AG20443 (cell line): ENCODE data around the gene NPIPB13.
"Not testable (repeated sequence)": the region's sequence is repeated elsewhere in the genome, so short reads cannot be mapped to it uniquely, and the experiment has no call there.

Source experiments
- DNase-seq: peaks from one replicate; pipeline ENCODE4 v3.0.0; 2012; ENCODE audit warnings: low spot score, mixed read lengths

NPIPB13 gene

DNA sequence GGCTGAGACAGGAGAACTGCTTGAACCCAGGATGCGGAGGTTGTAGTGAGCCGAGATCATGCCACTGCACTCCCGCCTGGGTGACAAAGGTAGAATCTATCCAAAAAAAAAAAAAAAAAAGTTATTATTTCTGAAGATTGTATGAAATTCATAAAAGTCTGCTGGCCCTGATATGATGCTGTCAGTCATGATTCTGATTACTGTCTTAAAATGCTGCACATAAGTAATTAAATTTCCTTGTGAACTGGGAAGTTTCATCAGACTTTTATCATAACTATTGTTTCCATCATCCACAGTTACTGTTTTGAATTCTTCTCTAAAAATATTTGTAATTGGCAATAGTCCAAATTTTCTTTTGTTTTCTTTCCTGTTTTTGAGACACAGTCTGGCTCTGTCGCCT is at the start of gene NPIPB13:
NPIPB13 (minus strand) TSS at position 101 of the 400 bp plus-strand sequence. CDS start 2,906 bp downstream, outside the sequence.
- not testable (repeated sequence) for DNase-seq

DNA sequence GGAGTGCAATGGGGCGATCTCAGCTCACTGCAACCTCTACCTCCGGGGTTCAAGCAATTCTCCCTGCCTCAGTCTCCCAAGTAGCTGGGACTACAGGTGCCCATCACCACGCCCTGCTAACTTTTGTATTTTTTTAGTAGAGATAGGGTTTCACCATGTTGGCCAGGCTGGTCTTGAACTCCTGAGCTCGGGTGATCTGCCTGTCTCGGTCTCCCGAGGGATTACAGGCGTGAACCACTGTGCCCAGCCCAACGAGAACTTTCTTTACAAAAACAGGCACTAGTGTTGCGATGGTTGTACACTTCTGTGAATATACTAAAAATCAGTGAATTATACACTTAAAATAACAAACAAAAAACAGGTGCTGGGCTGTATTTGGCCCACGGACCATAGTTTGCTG is 34.1 kb upstream of the NPIPB13 start:
- not testable (repeated sequence) for DNase-seq

DNA sequence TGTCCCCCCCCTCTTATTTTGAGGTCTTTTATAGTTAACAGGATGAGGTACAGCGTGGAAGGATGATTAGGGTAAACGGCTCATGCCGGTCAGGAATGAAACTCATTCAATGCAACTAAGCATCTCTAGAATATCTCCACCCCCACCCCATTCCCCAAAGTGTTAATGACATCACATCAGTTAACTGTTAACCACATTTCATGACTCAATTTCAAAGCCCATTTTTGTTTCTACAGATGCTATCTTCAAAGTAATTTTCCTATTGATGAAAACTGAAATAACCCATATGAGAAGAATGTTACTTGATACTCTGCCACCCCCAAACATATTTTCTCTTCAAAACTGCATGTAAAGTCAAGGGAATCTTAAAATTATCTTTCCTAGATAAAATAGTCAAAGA is 30.2 kb upstream of the NPIPB13 start:
- not testable (repeated sequence) for DNase-seq

DNA sequence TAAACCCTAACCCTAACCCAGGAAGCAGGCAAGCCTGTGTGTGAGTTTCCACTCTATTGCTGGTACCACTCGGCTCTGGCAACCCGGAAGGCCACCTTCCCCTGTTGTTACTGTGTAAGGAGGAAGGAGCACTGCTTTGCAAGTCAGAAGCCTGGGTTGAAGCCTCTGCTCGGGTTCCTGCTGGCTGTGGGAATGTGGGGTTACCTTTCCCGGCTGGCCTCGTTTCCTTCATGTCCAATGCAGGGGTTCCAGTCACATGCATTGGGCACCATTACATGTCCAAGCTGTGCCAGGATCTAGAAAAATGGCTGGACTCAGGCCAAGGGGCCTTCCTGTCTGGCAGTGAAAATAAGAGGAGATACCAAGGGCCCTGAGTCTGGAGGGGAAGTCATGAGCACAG is 31.2 kb downstream of the NPIPB13 start:
- not testable (repeated sequence) for DNase-seq

DNA sequence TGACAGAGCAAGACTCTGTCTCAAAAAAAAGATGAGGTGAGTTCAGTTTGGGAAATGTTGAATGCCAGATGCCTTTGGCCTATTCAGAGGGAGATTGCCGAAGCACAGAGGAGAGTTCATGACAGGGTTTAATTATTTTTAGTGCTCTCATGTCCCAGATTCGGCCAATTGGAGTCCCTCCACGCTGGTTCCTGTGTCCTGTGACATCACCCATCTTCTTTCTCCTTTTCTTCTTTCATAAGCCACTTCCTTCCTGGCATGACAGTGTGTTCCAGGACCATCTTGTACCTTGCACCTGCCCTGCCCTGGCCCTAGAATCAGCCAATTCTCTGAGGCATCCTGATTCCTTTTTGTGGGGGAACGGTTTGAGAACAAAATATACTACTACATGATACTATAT is 36.9 kb downstream of the NPIPB13 start:
- not testable (repeated sequence) for DNase-seq

DNA sequence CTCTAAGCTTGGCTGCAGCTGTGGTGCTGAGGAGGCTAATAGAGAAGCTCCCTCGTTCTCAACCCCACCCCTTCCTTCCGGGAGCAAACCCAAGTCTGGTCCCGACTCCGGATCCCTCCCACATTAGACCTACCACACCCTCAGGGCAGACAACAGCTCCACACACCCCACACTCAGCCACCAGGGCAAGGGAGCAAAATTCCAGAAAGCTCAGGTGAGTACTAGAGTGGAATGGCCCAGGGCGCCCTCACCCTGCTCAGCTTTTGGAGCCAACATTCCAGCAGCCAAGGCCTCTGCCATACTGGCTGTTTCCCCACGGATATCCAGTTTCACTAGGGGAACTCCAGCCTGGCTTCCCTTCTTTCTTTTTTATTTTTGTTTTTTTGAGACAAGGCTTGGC is 39.2 kb downstream of the NPIPB13 start:
- DNase-seq, result not testable (repeated sequence)

GRCh38 chr16:30207063-30207704 is 41.1 kb downstream of the NPIPB13 start:
- not testable (repeated sequence) for DNase-seq

DNA sequence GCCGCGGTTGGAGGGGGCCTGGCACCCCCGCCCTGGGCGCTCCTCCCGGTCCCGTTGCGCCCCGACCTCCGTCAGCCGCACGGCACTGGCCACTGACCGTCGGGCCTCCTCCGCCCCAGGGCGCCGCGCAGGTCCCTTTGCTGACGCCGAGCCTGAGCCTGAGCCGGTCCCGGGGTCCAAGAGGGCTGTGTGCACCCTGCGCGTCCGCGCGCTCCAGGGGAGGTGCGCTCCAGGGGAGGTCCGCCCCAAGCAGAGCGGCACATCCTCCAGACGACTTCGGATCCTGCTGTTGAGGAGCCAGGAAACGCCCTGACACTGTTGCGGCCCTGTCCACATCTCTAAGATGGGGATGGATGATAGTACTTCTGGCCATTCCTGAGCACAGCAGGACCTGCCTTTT is 42.0 kb downstream of the NPIPB13 start:
- DNase-seq, result not testable (repeated sequence)

- not testable (repeated sequence) for DNase-seq
Observed at GRCh38 chr16:30205541-30206236, 42.6 kb downstream of the NPIPB13 start.

DNA sequence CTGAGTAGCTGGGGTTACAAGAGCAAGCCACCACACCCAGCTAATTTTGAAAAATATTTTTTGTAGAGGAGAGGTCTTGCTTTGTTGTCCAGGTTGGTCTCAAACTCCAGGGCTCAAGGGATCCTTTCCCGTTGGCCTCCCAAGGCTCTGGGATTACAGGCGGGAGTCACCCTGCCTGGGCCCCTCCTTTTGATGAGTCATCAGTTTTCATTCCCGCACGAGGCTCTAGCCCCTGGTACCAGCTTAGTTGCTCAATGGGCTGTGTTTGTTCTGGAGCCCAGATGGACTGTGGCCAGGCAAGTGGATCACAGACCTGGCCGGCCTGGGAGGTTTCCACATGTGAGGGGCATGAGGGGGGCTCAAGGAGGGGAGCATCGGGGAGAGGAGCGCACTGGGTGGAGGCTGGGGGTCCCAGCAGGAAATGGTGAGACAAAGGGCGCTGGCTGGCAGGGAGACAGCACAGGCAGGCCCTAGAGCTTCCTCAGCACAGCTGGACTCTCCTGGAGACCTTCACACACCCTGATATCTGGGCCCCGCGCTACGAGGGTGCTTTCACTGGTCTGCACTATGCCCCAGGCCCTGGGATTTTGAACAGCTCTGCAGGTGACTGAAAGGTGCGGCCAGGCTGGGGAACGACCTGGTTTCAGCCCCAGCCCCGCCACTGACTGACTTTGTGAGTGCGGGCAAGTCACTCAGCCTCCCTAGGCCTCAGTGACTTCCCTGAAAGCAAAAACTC is 48.5 kb downstream of the NPIPB13 start:
- not testable (repeated sequence) for DNase-seq

- not testable (repeated sequence) for DNase-seq
Observed at GRCh38 chr16:30199049-30199448, 49.2 kb downstream of the NPIPB13 start, which contains the start of gene SULT1A3. SULT1A3 (plus strand) TSS chr16:30199255; CDS start chr16:30200729, 1,474 bp downstream.
